Uterus (tissue), 2 donors: ENCODE measurements around the gene COL8A1.

Experiments used
- CTCF ChIP-seq, 4 experiments: fragments of 200-600 bp in 2 of 4; fragments of 450-650 bp in 2 of 4; sonication (generic) in 2 of 4; IDR thresholded peaks; one replicate each; pipeline ENCODE4 v1.5.1; 2016 to 2019; ENCODE audit warnings: antibody characterized with exemption in 4 of 4, mild to moderate bottlenecking in 2 of 4, moderate library complexity in 1 of 4
- POLR2A ChIP-seq, 2 donors: fragments of 450-650 bp; IDR thresholded peaks; one replicate each; pipeline ENCODE4 v1.6.1; 2016; ENCODE audit warnings: antibody characterized with exemption in 2 of 2, mild to moderate bottlenecking in 1 of 2, moderate library complexity in 1 of 2

GRCh38 chr3:99741588-99741987, 103.2 kb downstream of the COL8A1 start:
- TF ChIP-seq CTCF (IDR thresholded peaks at IDR 0.05), result no peak
- TF ChIP-seq POLR2A (IDR thresholded peaks at IDR 0.05), result no peak
